Fibroblast of skin of scalp (primary cell): ENCODE measurements around the gene CHIT1. TPM values are rescaled to one million over a fixed set of nuclear protein-coding genes. Genes with fewer than 3 reads are reported as not detected.
"Not testable (repeated sequence)": the region's sequence is repeated elsewhere in the genome, so short reads cannot be mapped to it uniquely, and the experiment has no call there.

Source experiments
- DNase-seq: peaks from one replicate; pipeline ENCODE4 v3.0.0-alpha.2; 2013
- polyA plus RNA-seq, 2 experiments: library from polyadenylated mRNA; unstranded; fragments of 120-200 nt; gene quantifications; one replicate each; pipeline ENCODE4 v1.2.1, GENCODE V29; 2013; ENCODE audit not compliant: insufficient read length in 2 of 2

The CHIT1 gene
- polyA plus RNA-seq (2013, experiment 1 of 2; ENCODE audit: insufficient read length), result not detected
- not detected for polyA plus RNA-seq (2013, experiment 2 of 2; ENCODE audit: insufficient read length)

DNA sequence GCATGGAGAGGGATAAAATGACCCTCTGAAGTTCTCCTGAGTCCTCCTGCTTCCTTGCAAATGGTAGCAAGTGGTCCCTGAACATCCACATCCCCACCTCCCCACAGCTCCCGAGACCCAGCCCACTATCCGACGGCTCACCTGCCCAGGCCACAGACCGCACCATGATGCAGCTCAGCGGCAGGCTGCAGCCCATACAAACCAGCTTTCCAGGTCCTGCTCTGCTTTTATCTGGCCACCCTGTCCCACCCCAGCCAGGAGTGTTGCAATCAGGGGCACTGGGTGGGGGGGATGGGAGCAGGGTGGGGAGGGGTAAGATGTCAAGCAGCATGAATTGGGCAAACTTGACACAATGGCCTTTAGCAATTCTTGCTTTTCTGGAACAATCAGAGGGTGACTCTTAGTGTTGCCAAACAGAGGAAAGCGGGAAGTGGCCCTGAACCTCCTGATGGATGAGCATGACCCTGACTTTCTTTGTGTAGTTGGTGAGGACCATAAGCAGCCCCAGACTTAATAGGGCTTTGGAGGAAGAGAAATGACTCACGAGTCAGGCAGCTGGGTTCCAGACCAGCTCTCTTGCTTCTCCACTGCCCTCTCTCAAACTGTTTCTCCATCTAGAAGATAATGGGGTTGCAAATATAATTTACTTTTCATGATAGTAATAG lies at the start of gene CHIT1:
Gene CHIT1 (minus strand): TSS at position 203 of the 665 bp plus-strand sequence. CDS start 37 bp downstream, at position 166.
- no peak for DNase-seq

DNA sequence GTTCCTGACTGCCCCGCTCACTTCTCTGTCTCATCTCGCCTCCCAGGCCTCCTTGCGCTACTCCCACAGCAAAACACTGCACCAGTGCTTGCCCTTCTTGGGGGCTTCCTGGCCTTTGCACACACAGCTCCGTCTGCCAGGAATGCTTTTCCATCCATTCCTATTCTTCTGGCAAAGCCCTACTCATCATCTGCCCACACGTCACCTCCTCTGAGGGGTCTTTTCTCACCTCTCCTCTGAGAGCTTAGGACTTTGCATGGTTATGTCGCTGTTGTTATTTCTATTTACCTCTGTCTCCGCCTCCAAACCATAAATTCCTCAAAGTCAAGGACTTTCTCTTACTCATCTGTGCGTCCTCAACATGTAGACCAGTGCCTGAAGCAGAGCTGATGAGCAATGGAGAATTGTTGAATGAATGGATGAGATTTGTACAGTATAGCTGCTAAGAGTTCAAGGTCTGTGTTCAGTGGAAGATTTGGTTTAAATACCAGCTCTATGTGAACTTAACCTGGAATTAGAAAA lies 49.5 kb upstream of the CHIT1 start:
- no peak for DNase-seq

DNA sequence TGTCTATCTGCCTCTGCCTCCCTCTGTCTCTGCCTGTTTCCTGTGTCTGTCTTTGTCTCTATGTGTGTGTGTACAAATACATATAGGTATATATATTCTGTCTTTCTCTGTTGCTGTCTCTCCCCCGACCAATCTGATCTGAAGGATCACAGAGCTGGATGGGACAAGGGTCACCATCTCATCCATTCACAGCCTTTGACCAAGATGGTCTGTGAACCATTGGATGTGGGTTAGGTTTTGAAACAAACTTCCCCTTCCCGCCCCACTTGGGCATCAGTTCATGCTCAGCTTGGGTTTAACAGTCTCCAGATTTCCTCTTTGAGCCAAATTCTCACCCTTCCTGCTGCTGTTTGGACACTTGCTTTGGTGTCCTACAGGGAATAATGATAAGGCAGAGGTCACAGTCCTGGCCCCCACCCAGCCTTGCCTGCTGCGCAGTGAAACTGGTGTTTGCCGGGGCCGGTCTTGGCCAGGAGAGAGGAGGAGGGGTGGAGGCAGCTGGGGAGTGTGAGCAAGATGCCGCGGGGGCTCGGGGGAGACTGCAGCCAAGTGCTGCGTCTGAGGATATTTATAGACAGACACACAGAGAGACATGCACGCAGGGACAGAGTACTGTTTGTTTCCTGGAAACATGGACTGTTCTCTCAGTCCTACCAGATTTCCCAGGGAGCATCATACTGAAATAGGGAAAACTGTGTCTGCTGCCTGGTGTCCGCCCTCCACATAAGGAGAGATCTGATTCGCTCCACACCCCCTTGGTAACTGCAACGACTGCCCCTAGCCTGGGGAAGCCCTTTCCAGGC lies 48.8 kb upstream of the CHIT1 start:
- DNase-seq, result peak; percentile 81

DNA sequence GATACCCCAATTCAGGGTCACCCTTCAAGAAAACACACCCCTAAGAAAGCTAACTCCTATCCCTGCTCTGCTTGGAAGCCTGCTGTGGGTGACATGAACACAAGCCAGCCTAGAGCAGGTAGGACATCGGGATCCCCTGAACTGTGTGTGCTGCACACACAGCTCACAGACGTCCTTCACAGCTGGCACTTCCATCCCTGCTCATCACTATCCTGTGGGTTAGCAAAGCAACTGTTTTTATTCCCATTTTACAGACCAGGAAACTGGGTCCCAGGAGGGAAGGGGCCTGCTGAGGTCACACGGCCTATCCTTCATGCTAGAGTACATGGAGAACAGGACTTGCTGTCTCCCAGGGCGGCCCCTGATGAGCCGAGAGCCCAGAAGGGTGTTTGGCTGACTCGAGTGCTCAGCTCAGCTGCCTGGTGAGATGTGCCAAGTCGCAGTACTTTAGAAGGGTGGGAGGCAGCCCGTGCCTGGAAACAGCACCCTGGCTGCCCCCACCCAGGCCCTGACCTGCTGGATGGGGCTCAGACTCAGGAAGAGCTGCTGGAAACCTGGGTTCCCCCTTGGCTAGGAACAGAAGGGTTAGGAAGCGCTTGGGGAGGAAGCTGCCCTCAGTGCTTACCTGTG lies 47.6 kb upstream of the CHIT1 start:
- no peak for DNase-seq

DNA sequence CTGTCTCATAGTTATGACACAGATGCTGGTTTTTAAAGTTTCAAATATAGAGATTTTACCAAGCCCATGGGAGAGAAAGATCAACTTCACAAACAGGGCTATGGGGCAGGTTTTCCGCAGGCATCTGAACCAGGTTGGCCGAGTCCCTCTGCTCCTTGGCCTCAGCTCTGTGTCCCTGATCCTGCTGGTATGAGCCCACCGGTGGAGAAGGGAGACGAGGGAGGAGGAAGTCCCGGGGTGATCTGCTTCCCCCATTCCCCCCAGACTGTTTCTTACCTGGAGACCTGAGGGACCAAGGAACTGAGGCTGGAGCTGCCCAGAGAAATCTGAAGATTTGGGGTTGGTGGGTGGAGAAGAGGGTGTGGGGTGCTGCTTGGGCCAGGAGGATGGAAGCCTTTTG lies 46.9 kb upstream of the CHIT1 start:
- DNase-seq, result no peak

DNA sequence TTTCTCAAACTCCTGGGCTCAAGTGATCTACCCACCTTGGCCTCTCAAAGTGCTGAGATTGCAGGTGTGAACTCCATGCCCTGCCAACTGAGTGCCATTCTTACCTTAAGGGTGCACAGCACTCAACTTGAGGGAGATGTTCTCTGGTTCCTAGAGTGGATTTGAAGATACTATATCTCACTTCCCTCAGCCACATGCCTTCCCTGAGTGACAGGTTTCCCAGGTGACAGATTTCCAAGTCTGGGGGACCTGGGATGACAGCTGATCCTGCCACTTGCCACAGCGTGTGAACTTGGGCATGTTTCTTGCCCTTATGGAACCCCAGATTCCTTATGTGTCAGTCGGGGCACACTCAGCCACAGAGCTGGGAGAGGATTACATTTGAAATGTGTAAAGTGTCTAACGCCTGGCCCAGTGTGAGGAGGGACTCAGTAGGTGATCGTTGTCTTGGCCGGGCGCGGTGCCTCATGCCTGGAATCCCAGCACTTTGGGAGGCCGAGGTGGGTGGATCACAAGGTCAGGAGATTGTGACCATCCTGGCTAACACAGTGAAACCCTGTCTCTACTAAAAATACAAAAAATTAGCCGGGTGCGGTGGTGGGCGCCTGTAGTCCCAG lies 46.3 kb upstream of the CHIT1 start:
- no peak for DNase-seq

DNA sequence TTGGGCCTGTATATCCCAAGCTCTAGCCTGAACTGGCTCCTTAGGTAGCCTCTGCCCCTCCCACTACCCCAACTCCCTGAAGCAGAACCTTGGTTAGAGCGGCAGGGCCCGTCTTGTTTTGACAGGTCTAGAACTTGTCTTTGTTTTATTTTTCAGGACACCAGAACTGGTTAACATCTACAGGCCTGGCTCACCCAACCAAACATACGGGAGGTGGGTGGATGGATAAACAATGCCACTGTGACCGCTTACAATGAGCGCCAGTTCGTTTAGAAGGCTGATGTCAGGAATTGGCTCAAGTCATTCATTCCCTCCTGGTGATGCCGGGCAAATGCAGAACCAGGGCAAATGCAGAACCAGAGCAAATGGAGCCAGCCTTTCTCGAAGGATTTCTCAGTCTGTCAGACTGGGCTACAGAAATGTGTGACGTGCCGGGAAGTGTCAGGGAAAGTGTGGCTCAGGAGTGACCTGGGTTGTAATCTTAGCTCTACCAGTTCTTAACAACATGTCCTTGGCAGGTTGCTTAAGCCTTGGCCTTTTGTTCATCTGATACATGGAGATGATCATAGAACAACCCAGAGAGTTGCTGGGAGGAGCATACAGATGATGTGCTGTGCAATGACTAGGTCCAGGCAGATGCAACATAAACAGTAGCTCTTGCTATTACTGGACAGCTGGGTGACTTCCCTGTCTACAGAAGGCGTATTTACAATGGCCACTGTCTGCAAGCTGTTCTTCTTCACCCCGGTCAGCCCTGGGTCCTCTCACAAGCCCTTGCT lies 45.3 kb upstream of the CHIT1 start:
- DNase-seq, result no peak

DNA sequence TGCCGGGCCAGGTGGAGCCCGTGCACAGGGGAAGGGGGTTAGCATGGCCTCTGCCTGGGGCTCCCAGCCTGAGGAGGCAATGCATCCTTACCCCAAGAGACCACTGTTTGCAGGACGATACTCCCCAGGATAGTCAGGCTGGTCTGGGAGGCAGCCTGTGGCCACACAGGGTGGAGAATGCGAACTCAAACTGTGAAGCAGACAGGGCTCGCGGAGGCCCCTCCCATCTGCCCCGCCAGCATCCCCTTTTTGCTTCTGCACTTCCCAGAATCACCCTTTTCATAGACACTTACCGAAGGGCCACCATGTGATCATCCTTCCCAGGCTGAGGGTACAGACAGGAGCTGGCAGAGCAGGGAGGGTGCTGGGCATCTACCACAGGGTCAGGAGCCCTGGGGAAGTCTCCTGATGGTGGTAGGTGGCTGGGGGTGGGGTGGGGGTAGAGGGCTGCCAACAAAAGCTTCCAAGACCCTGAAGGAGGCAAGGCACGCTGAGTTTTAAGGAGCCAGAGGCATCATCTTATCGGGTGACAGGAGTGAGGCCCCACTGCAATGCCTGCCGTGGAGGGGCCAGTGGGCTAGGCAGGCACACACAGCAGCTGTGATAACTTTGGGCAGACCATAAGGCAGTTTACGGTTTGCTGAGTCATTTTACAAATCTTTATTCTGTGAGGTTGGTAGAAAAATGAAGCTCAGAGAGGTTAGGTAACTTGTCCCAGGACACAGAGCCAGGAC lies 44.6 kb upstream of the CHIT1 start:
- no peak for DNase-seq

DNA sequence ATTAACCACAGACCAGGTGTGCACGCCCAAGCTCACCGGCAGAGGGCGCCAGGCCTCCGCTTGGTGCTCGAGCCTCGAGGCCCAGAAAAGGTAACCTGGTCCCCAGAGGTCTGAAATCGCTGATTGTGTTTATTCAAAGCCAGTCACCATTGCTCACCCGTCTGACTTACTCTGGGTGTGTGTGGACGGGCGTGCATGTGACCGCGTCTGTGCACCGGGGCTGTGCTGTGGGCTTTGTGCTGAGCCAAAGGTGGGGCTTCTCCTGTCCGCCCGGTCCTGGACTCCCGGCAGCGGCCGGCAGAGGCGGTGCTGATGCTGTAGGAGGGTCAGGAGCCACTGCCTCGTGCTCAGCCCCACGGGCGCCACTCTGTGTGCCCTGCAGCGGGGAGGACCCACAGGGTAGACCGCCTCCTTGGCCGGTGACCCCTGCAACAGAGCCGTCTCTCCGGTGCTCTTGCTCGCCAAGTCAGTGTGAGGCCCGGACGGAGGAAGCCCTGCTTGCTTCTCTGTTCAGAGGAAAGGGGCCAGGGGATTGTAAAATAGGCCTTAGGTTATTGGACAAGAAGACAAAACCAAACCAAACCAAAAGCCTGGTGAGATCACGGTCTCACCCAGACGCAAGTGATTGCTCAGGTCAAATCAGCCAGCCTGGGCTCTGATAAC lies 43.9 kb upstream of the CHIT1 start:
- peak; percentile 71 for DNase-seq

DNA sequence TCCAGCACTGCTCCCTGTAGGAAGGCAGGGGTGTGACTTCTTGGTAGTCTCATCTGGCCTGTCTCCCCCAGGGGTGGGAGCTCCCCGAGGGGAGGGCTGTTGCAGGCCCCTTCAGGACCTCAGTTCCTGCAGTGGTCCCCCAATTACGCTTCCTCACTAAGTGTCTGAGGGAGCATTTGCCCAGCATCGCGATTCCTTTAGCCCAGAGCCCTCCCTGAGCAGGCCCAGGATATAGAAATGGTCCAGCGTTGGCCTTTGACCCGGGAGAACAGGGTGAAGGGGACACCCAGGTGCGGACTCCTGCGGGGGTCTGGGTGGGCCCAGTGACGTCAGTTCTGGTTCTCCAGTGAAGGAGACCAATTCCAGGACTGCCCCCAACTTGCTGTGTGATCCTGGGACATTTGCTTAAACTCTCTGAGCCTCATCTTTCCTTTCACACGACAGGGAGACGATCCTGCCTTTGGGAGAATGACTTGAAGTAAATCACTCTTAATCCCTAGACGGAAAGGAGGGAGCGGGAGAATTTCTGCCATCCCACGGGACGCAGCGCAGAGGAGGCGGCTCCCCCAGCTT lies 43.2 kb upstream of the CHIT1 start:
- DNase-seq, result no peak

DNA sequence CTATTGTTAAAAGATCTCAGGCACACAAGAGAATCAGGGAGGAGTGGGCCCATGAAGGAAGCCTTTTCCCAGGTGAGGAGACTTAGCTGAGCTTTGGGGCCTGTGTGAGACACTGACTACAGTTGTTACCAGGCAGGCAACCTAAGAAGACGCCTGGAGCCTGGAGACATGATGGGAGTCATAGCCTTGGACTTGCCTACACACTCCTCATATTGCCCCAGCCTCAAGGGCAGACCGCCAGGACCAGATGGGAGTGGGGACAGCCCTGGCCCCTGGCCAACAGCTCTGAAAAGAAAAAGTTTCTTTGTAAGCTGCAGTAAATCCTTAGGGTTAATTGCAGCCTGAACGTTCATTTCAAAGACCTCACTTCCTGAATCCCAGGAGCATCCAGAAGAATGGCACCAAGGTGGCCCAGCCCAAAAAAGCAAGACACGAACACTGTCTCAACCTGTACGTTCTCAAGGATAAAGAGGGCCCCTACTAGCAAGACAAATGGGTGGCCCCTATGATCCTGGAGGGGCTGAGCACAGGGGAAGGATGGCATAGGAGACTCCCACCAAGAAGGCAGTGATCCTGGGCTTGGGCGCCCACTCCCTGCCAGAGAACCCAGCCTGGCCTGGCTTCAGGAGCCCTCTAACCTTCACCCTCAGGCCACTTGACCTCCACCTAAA lies 42.6 kb upstream of the CHIT1 start:
- DNase-seq, result no peak

DNA sequence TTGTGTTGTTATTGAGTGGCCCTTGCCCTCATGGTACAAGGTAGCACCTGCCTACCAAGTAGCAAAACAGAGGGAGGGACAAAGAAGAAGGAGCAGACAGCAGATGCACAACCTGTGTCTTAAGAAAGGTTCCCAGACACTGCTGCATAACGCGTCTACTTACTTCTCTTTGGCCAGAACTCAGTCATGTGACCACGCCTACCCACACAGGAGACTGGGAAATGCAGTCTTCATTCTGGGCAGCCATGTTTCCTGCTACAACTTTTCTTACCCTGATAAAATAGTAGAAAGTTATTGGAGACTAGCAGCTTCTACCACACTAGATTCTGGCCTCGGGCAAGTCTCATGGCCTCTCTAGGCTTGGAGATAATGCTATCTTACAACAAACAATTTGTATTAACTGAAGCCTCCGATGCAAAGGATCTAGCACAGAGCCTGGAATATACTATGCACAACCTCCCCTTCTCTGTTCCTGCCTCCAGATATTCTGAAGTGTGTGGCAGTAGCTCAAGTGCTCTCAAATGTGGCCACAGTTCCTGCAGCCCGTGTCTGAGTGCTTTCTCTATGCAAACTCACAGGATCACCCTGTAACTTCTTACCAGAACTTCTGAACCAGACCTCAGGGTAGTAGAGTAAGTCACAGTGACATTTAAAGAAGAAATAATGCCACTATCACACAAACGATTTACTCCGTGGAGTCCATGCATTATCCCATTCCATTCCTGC lies 41.7 kb upstream of the CHIT1 start:
- DNase-seq, result peak; percentile 63

DNA sequence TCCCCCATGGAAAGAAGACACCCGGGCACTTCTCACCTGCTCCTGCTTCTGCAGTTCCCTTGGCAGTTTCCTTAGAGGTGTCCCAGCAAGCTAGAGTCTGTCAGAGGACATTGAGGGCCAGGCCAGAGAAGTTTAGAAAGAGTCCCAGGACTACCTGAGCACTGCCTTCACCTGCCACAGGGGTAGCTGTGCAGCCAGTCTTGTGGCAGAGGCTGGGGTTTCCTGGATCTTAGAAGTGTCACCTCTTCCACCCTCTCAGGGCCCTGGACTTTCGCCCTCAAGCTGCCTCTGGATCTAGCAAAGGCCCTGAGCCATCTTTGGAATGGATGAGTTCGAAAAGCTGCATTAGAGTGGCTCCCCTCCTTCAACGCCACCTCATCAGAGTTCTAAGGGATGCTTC lies 41.0 kb upstream of the CHIT1 start:
- DNase-seq, result no peak

DNA sequence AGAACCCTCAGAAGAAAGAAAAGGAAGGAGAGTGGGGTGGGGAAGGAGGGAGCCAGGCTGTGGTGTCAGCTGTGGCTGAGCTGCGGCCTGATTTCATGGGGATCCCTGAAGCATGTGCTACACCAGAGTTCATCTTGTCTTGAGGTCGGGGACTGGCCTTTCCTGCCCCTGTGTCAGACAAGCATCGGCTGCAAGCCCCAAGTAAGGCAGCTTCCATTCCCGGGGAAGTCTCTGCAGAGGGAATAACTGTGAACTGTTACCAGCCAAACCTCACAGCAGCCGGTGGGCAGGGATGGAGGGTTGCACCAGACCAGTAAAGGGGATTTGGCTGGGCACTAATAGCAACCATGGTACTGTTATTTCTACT lies 40.2 kb upstream of the CHIT1 start:
- no peak for DNase-seq

DNA sequence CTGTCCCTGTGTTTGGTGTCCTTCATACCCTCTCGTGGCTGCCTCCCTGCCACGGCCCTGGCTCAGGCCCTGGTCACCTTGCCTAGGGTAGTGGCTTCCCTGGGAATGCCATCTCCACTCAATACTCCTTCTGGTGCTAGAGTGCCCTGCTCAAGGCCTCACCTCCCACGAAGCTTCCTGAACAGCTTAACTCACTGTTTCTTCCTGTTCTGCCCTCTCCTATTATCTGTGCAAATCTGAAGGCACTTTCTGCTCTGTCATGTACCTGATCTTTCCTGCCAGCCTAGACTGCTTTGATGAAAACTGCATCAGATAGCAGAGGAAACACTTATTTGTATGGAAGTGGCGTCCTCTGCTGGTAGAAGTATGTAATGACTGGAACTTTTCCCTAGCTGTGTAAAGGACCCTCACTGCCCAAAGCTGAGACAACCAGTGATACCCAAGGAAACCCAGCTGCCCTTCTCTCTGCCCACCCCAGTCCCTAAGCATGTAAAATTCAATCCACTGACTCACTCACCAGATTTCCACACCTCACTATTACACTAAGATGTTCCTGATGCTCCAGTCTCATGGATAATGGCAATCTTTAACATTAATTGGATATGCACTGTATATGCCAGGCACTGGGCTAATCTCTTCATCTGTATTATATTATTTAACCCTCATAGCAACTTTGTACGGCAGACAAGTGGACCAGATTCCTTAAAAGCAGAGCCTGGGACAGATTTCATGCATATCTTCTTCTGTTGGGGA lies 39.6 kb upstream of the CHIT1 start:
- DNase-seq, result peak; percentile 68

DNA sequence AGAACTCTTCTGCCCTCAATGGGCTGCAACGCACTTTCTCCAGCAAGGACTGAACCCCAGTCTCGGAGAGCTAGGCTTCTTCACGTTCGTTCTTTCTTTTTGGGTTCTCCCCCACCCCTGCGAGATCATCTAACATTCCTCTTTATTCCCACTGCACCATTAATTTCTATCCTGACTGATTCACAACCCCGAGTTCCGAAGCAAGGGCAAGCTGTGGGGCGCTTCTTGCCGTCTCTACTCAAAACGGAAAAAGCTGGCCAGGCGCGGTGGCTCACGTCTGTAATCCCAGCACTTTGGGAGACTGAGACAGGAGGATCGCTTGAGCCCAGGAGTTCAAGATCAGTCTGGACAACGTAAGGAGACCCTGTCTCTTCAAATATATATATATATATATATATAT lies 38.4 kb upstream of the CHIT1 start:
- no peak for DNase-seq

DNA sequence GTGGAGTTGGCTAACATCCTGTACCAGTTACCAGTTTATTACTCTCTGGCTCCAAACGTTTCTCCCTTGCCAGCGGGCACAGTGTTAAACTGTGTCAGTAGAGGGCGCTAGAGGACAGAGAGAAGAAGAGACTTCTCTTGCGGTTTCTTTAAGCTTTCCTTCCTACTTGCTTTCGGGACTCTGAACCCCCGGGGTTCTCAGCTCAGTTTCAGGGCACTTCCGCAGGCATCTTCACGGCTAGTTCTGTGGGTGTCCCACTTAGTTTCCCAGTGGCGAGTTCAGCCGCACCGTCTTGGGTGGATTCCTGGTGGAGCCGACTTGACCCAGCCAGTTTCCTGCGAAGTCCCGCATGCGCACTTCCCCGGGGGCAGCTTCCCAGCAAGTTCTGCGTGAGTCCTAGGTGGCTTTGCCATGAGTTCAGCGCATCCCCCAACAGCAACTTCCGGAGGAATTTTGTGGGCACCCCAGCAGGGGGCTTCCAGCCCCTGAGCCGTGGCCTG lies 37.9 kb upstream of the CHIT1 start:
- DNase-seq, result peak; percentile 86

DNA sequence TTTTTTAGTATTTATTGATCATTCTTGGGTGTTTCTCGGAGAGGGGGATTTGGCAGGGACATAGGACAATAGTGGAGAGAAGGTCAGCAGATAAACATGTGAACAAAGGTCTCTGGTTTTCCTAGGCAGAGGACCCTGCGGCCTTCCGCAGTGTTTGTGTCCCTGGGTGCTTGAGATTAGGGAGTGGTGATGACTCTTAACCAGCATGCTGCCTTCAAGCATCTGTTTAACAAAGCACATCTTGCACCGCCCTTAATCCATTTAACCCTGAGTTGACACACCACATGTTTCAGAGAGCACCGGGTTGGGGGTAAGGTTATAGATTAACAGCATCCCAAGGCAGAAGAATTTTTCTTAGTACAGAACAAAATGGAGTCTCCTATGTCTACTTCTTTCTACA lies 36.7 kb upstream of the CHIT1 start:
- not testable (repeated sequence) for DNase-seq
